Glomerular endothelial cell (primary cell): ENCODE measurements around the gene MAP2K2. TPM values are rescaled to one million over a fixed set of nuclear protein-coding genes. Genes with fewer than 3 reads are reported as not detected.
"Not testable (repeated sequence)": the region's sequence is repeated elsewhere in the genome, so short reads cannot be mapped to it uniquely, and the experiment has no call there.

Source experiments
- DNase-seq: peaks from one replicate; pipeline ENCODE4 v3.0.0-alpha.2; 2011; ENCODE audit warnings: low read depth, low spot score; ENCODE audit errors: extremely low read depth
- total RNA-seq: library from RNA; depleted of rRNA; stranded (reverse); fragments of >200 nt; gene quantifications from 2 replicates; pipeline ENCODE4 v1.2.3, GENCODE V29; 2015

MAP2K2 gene
- total RNA-seq: 139 and 150 TPM in 2 replicates

GRCh38 chr19:4123615-4124568, at the start of gene MAP2K2:
Gene MAP2K2, minus strand, starts transcription at chr19:4124122. Its CDS starts 247 bp downstream, at chr19:4123875.
- no peak for DNase-seq

GRCh38 chr19:4172861-4173473, 49.0 kb upstream of the MAP2K2 start:
- no peak for DNase-seq

GRCh38 chr19:4171676-4172075, 47.8 kb upstream of the MAP2K2 start:
- no peak for DNase-seq

- no peak for DNase-seq
Measured at GRCh38 chr19:4164262-4164661, 40.3 kb upstream of the MAP2K2 start.

DNA sequence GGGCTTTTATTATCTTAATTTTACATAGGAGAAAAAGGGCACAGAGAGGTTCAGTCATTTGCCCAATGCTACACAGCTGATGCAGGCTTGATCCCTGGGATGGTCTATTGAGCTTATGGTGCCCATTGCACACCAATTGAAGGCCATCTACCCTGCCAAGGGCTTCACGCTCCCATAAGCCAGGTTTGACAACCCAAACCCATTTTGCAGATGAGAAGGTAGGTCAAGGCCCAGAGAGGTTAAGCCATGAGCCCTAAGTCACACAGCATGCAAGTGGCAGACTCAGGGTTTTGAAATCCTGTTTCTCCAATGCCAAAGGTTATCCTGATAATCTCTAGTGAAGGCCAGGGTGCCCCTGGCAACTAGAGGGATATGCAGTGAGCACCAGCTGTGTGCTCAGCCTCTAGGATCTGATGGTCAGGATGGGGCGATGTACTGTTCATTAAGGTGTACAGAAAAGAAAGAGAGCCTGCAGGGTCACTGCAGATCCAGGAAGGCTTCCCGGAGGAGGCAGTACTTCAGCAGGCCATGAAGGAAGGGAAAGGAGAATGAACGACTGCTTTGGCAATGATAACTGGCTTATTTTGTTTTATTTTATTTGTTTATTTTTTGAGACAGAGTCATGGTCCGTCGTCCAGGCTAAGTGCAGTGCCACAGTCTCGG, 37.6 kb upstream of the MAP2K2 start:
- DNase-seq: no peak

DNA sequence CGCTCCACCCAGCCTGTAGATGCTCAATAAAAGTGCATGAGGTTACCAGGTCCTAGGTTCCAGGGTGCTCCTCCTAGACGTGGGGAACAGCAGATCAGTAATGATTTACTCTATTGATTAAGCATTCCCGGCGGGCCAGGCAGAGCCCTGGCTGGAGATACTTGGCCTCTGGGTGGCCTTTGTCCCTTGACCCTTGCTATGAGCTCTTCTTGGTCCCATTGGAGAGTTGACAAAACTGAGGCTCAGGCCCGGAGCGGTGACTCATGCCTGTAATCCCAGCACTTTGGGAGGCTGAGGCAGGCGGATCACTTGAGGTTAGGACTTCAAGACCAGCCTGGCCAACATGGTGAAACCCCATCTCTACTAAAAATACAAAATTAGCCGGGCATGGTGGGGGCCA, 34.0 kb upstream of the MAP2K2 start:
- DNase-seq: not testable (repeated sequence)

- no peak for DNase-seq
Measured at GRCh38 chr19:4157164-4157563, 33.2 kb upstream of the MAP2K2 start.

- no peak for DNase-seq
Measured at GRCh38 chr19:4154571-4155312, 30.8 kb upstream of the MAP2K2 start.

GRCh38 chr19:4152241-4152998, 28.5 kb upstream of the MAP2K2 start:
- no peak for DNase-seq

DNA sequence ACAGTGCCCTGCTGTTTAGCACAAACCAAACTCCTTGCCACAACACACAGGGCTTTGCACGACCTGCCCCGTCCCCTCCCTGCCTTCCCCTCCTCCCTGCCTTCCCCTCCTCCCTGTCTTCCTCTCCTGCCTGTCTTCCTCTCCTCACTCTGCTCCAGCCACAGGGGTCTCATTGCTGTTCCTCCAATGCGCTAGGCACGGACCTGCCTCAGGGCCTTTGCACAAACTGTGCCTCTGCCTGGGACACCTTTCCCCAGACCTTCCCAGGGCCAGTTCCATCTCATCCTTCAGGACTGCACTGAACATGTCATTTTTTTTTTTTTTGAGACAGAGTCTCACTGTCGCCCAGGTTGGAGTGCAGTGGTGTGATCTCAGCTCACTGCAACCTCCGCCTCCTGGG, 27.7 kb upstream of the MAP2K2 start:
- no peak for DNase-seq

- DNase-seq: no peak
Measured at GRCh38 chr19:4149518-4150288, 25.8 kb upstream of the MAP2K2 start.

DNA sequence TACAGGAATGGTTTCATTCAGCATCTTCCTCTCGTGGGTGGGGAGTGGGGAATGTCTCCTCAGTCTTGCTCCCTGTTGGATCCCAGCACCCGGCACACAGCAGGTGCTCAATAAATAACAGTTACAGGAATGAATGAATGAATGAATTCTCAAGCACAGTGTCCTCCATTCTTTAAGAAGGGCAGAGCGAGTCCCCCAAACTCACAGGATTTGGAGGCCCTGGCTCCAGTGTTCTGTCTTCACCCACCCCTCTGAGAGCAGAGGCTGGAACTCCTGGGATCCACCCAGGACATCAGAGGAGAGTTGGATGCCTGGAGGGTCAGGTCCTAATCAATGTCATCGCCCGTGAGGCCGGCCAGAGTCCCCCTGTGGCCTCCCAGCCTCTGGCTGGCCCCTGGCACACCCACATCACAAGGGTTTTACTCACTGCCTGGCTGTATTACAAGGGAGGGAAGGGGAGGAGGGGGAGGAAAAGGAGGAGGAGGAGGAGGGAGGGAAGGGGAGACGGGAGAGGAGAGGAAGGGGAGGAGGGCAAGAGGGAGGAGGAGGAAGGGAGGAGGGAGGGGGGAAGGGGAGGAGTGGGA, 20.8 kb upstream of the MAP2K2 start:
- DNase-seq: no peak

GRCh38 chr19:4142916-4143315, 19.0 kb upstream of the MAP2K2 start:
- not testable (repeated sequence) for DNase-seq

- DNase-seq: no peak
Measured at GRCh38 chr19:4140237-4140711, 16.4 kb upstream of the MAP2K2 start.

DNA sequence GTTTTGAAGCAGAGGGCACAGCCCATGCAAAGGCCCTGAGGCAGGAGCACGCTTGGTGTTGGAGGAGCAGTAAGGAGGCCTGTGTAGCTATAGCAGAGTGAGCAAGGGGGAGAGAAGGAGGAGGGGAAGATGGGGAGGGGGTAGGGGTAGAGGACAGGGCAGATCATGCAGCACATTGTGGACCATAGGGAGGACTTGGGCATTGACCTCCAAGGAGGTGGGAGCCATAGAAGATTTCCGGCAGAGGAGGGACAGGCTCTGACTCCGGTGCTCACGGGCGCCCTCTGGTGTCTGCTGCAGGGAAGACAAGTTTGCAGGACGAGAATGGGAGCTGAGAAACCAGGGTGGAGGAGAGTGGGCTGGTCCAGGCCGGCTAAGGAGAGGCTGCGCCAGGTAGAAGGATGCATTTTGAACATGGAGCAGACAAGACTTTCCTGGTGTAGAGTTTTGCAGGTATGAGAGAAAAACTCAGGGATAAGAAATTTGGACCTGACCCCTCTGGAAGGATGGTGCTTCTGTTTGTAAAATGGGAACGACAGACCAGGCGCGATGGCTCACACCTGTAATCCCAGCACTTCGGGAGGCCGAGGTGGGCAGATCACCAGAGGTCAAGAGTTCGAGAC, 15.8 kb upstream of the MAP2K2 start:
- no peak for DNase-seq

DNA sequence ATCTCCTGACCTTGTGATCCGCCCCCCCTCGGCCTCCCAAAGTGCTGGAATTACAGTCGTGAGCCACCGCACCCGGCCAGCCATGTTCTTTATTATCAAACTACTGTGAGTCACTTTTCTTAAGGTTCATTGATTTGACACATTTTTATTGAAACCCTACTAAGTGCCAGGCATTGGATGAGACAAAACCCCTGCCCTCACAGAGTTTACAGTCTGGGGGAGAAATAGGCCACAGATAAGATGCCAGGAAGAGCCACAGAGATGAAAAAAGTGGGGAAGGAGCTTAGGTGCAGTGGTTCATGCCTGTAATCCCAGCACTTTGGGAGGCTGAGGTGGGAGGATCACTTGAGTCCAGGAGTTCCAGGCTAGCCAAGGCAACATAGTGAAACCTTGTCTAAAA, 14.5 kb upstream of the MAP2K2 start:
- DNase-seq: no peak

DNA sequence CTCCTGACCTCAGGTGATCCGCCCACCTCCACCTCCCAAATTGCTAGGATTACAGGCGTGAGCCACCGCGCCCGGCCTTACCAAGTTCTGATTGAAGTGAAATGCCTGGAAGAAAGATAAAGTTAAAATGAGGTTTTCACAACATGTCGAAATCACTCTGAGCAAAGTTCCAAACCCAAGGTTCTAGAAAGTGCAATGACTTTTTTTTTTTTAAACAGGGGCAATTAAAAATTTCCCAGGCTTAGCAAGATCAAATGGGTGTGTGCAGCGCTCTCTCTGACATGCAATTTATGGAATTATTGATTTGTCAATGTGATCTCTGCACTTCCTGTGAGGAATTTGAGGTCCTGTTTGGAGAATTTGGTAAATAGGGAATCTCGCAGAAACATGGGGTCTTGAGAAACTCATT, 12.8 kb upstream of the MAP2K2 start:
- DNase-seq: no peak

GRCh38 chr19:4135386-4135785, 11.5 kb upstream of the MAP2K2 start:
- not testable (repeated sequence) for DNase-seq
